A549 (cell line): Measurements from ENCODE around the gene ST6GALNAC1. TPM values are rescaled to one million over a fixed set of nuclear protein-coding genes. Genes with fewer than 3 reads are reported as not detected.

Experiments
- ATAC-seq, 2 experiments: fragments of 200-7000 bp in 1 of 2; fragments of >200 bp in 1 of 2; cut with Nextera tagmentation in 1 of 2; cut with Tn5 transposase in 1 of 2; 3 replicates each; pipeline versions ENCODE4 v1.8.0 to v1.9.1; 2018 to 2020; ENCODE audit warnings: mild to moderate bottlenecking in 1 of 2, moderate library complexity in 1 of 2
- CTCF ChIA-PET: fragments of 300-600 bp; sonication (Branson Sonifier 250); formaldehyde crosslinking; extraction: SDS; loops from one replicate; lab custom pipeline; 2021; ENCODE audit warnings: antibody characterized with exemption, inconsistent platforms; lab: Yijun Ruan, JAX
- POLR2A ChIA-PET: fragments of 350-600 bp; formaldehyde crosslinking; extraction: SDS; loops from one replicate; lab custom pipeline; 2021; ENCODE audit warnings: antibody characterized with exemption, inconsistent platforms; lab: Yijun Ruan, JAX
- DNase-seq, 2 experiments: peaks; one replicate each; pipeline versions ENCODE4 v3.0.0 to v3.0.0-alpha.2; 2011 to 2016; ENCODE audit warnings: low read depth in 1 of 2, low spot score in 1 of 2
- FAIRE-seq: peaks from 2 replicates; lab custom pipeline; 2011; peaks lifted over from hg19 to GRCh38; lab: Jason Lieb, UNC
- H3K27ac ChIP-seq, 2 experiments: fragments of >200 bp; sonication (Bioruptor Twin); formaldehyde crosslinking; 3 replicates each; pipeline ENCODE4 v1.5.1; 2016 to 2017
- H3K4me1 ChIP-seq: fragments of >200 bp; sonication (Bioruptor Twin); formaldehyde crosslinking; 3 replicates; pipeline ENCODE4 v1.6.1; 2016
- H3K4me2 ChIP-seq: fragments of >200 bp; sonication (Bioruptor Twin); formaldehyde crosslinking; 3 replicates; pipeline ENCODE4 v1.6.1; 2016
- H3K4me3 ChIP-seq: fragments of >200 bp; sonication (Bioruptor Twin); formaldehyde crosslinking; 3 replicates; pipeline ENCODE4 v1.5.1; 2016
- H3K9me3 ChIP-seq: fragments of >200 bp; sonication (Bioruptor Twin); formaldehyde crosslinking; 3 replicates; pipeline ENCODE4 v1.6.1; 2016
- BHLHE40 ChIP-seq: IDR thresholded peaks from 2 replicates; pipeline ENCODE4 v1.6.1; 2012; ENCODE audit warnings: low read depth, low read length, inconsistent platforms
- CEBPB ChIP-seq, 2 experiments: fragments of >200 bp in 1 of 2; sonication (Bioruptor Twin) in 1 of 2; formaldehyde crosslinking in 1 of 2; IDR thresholded peaks; 2 replicates each; pipeline ENCODE4 v1.6.1; 2012 to 2016
- EHF ChIP-seq: fragments of 250-450 bp; sonication (Bioruptor Pico); IDR thresholded peaks from 2 replicates; pipeline ENCODE4 v1.5.0; 2020; ENCODE audit warnings: mild to moderate bottlenecking
- EHMT2 ChIP-seq: fragments of 200-600 bp; sonication (generic); IDR thresholded peaks from 2 replicates; pipeline ENCODE4 v1.6.1; 2016; ENCODE audit warnings: antibody characterized with exemption, low read depth, mild to moderate bottlenecking, moderate library complexity
- EP300 ChIP-seq, 2 experiments: fragments of >200 bp; sonication (Bioruptor Twin); formaldehyde crosslinking; IDR thresholded peaks; 2 replicates in 1 of 2; 3 replicates in 1 of 2; pipeline ENCODE4 v1.6.1; 2016 to 2017
- ESRRA ChIP-seq: fragments of 150-350 bp; IDR thresholded peaks from 2 replicates; pipeline ENCODE4 v1.6.1; 2014; ENCODE audit warnings: mild to moderate bottlenecking, low read length, borderline replicate concordance
- GATA3 ChIP-seq: IDR thresholded peaks from 2 replicates; pipeline ENCODE4 v1.6.1; 2012; ENCODE audit warnings: borderline replicate concordance
- HDAC2 ChIP-seq: fragments of 200-600 bp; sonication (generic); IDR thresholded peaks from 2 replicates; pipeline ENCODE4 v1.6.1; 2016
- HES2 ChIP-seq: fragments of >200 bp; sonication (Bioruptor Twin); formaldehyde crosslinking; IDR thresholded peaks from 2 replicates; pipeline ENCODE4 v1.6.1; 2016
- HEYL ChIP-seq: fragments of 250-450 bp; sonication (Bioruptor Pico); IDR thresholded peaks from 2 replicates; pipeline ENCODE4 v1.8.0; 2021; ENCODE audit warnings: mild to moderate bottlenecking, moderate library complexity
- HOXB5 ChIP-seq: fragments of 250-450 bp; sonication (Bioruptor Pico); IDR thresholded peaks from 2 replicates; pipeline ENCODE4 v1.5.0; 2020; ENCODE audit warnings: mild to moderate bottlenecking, moderate library complexity
- JUN ChIP-seq, 2 experiments: fragments of >200 bp; sonication (Bioruptor Twin); formaldehyde crosslinking; IDR thresholded peaks; 2 replicates in 1 of 2; 3 replicates in 1 of 2; pipeline ENCODE4 v1.6.1; 2016 to 2017
- JUNB ChIP-seq: fragments of >200 bp; sonication (Bioruptor Twin); formaldehyde crosslinking; IDR thresholded peaks from 2 replicates; pipeline ENCODE4 v1.6.1; 2016
- KDM1A ChIP-seq: fragments of 200-600 bp; sonication (generic); IDR thresholded peaks from 2 replicates; pipeline ENCODE4 v1.6.1; 2016; ENCODE audit warnings: low read depth, mild to moderate bottlenecking
- KDM5A ChIP-seq: fragments of 200-600 bp; sonication (generic); IDR thresholded peaks from 2 replicates; pipeline ENCODE4 v1.6.1; 2016; ENCODE audit warnings: antibody characterized with exemption, mild to moderate bottlenecking
- MAZ ChIP-seq: fragments of 150-350 bp; IDR thresholded peaks from 2 replicates; pipeline ENCODE4 v1.6.1; 2014; ENCODE audit warnings: antibody characterized with exemption, low read depth, low read length, borderline replicate concordance
- MYC ChIP-seq: IDR thresholded peaks from 2 replicates; pipeline ENCODE4 v1.6.1; 2012; ENCODE audit warnings: mild to moderate bottlenecking, inconsistent platforms, low read length, improper control_type of control experiment, borderline replicate concordance
- NPAS2 ChIP-seq: fragments of 250-450 bp; sonication (Bioruptor Pico); IDR thresholded peaks from 2 replicates; pipeline ENCODE4 v1.8.0; 2022; ENCODE audit warnings: mild to moderate bottlenecking, moderate library complexity, borderline replicate concordance
- NR3C1 ChIP-seq: fragments of >200 bp; sonication (Bioruptor Twin); formaldehyde crosslinking; IDR thresholded peaks from 3 replicates; pipeline ENCODE4 v1.6.1; 2017
- RCOR1 ChIP-seq: fragments of 150-350 bp; IDR thresholded peaks from 2 replicates; pipeline ENCODE4 v1.6.1; 2014; ENCODE audit warnings: antibody characterized with exemption, low read length, low read depth
- SREBF2 ChIP-seq: fragments of 450-650 bp; IDR thresholded peaks from 2 replicates; pipeline ENCODE4 v1.6.1; 2014; ENCODE audit warnings: mild to moderate bottlenecking, moderate library complexity
- ZC3H11A ChIP-seq: fragments of 450-650 bp; IDR thresholded peaks from 2 replicates; pipeline ENCODE4 v1.6.1; 2014; ENCODE audit warnings: antibody characterized with exemption, mild to moderate bottlenecking
- WGBS: methylation state at CpG from one replicate; pipeline ENCODE4 v1.1.6; 2017; ENCODE audit errors: missing lambda C conversion rate; 5-methylcytosine and 5-hydroxymethylcytosine counted together
- polyA plus RNA-seq, 4 experiments: library from polyadenylated mRNA; depleted of rRNA in 3 of 4; stranded (reverse); fragments of >200 nt; fragmentation: RNase III in 1 of 4; extraction: RNeasy Plus Mini Kit Qiagen cat#74134 plus additional on column Dnase treatment in 1 of 4; gene quantifications; 2 replicates in 3 of 4; 3 replicates in 1 of 4; pipeline ENCODE4 v1.2.3, GENCODE V29; 2011 to 2017
- TF ChIP-seq, protein P1 (sequence below): IDR thresholded peaks from 2 replicates; pipeline ENCODE4 v1.6.1; 2012; ENCODE audit warnings: low read depth, borderline replicate concordance
- TF ChIP-seq, protein P2 (sequence below): fragments of 200-600 bp; sonication (generic); IDR thresholded peaks from 2 replicates; pipeline ENCODE4 v1.6.1; 2016; ENCODE audit warnings: antibody characterized with exemption, mild to moderate bottlenecking, moderate library complexity
- TF ChIP-seq, protein P3 (sequence below): fragments of >200 bp; sonication (Bioruptor Twin); formaldehyde crosslinking; IDR thresholded peaks from 3 replicates; pipeline ENCODE4 v1.5.1; 2016
- TF ChIP-seq, protein P4 (sequence below): fragments of 150-350 bp; IDR thresholded peaks from 2 replicates; pipeline ENCODE4 v1.6.1; 2014; ENCODE audit warnings: low read depth, mild to moderate bottlenecking, low read length

The ST6GALNAC1 gene
- polyA plus RNA-seq, 2 of the 4 experiments (the other 2 are of a cell fraction) = 0.27 to 0.72 TPM

DNA sequence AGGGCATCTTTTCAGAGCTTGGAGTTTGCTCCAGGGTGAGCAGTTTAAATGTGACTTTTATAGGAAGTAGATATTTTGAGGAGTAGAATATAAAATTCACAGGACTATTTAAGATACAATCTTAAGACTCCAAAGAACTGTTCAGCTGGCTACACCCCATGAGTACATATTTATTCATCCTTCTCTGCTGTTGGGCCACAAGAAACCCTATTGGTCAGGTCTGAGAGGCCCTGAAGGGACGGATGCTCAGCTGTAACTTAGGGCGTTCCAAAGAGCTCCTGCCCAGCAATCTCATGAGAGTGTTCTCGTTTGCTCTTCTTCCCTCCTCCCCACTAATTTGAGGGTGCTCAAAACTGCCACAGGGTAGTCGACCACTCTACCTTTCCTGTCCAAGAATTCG lies 65.2 kb downstream of the ST6GALNAC1 start:
- TF ChIP-seq ESRRA (no peak), HOXB5 (no peak), JUNB (no peak), KDM1A (no peak), EP300 (IDR thresholded peaks at IDR 0.05) (no peak), HDAC2 (no peak), NPAS2 (CRISPR knock-in tag) (no peak), HEYL (no peak), ZC3H11A (no peak)
- TF ChIP-seq, protein P1, sequence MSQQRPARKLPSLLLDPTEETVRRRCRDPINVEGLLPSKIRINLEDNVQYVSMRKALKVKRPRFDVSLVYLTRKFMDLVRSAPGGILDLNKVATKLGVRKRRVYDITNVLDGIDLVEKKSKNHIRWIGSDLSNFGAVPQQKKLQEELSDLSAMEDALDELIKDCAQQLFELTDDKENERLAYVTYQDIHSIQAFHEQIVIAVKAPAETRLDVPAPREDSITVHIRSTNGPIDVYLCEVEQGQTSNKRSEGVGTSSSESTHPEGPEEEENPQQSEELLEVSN = no peak
- TF ChIP-seq, protein P2, sequence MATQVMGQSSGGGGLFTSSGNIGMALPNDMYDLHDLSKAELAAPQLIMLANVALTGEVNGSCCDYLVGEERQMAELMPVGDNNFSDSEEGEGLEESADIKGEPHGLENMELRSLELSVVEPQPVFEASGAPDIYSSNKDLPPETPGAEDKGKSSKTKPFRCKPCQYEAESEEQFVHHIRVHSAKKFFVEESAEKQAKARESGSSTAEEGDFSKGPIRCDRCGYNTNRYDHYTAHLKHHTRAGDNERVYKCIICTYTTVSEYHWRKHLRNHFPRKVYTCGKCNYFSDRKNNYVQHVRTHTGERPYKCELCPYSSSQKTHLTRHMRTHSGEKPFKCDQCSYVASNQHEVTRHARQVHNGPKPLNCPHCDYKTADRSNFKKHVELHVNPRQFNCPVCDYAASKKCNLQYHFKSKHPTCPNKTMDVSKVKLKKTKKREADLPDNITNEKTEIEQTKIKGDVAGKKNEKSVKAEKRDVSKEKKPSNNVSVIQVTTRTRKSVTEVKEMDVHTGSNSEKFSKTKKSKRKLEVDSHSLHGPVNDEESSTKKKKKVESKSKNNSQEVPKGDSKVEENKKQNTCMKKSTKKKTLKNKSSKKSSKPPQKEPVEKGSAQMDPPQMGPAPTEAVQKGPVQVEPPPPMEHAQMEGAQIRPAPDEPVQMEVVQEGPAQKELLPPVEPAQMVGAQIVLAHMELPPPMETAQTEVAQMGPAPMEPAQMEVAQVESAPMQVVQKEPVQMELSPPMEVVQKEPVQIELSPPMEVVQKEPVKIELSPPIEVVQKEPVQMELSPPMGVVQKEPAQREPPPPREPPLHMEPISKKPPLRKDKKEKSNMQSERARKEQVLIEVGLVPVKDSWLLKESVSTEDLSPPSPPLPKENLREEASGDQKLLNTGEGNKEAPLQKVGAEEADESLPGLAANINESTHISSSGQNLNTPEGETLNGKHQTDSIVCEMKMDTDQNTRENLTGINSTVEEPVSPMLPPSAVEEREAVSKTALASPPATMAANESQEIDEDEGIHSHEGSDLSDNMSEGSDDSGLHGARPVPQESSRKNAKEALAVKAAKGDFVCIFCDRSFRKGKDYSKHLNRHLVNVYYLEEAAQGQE = no peak
- Histone ChIP-seq H3K4me1 (no peaks in the 10 kb centered on the region), H3K9me3 (no peaks in the 10 kb centered on the region), H3K4me3 (no peak overlapping the region), H3K27ac (no peak overlapping the region), H3K4me2 (no peak overlapping the region)
- no peak for FAIRE-seq
- peak in 1 of 2 experiments; percentile 32; a peak in 1 of 6 replicates for ATAC-seq
- ChIA-PET POLR2A (no interaction called here), CTCF (interaction anchor here (0.6 to 6.0 kb wide), 17 partner anchors 8 to 204 kb away, joined by 3 to 45 read pairs (median 4); partner anchors contain the start of gene ST6GALNAC2)
- no peak for DNase-seq
- 60% methylated on average over 5 of the region's 5 CpGs for WGBS

GRCh38 chr17:76577876-76578275 lies 65.7 kb downstream of the ST6GALNAC1 start:
- CTCF ChIA-PET = interaction anchor here (0.6 to 6.0 kb wide), 13 partner anchors 9 to 205 kb away, joined by 3 to 45 read pairs (median 4); partner anchors contain the start of gene ST6GALNAC2
- no peak for ATAC-seq
- H3K9me3 ChIP-seq = no peaks in the 10 kb centered on the region
- TF ChIP-seq CEBPB (IDR thresholded peaks at IDR 0.05) (no peak), HES2 (no peak), MYC (no peak), JUN (IDR thresholded peaks at IDR 0.05) (no peak), EP300 (IDR thresholded peaks at IDR 0.05) (no peak), ESRRA (no peak), KDM1A (no peak), NR3C1 (no peak), SREBF2 (no peak), KDM5A (no peak), GATA3 (no peak), BHLHE40 (no peak), MAZ (no peak), EHMT2 (no peak), EHF (no peak), ZC3H11A (no peak), RCOR1 (no peak)
- TF ChIP-seq, protein P1 = no peak
- TF ChIP-seq, protein P3, sequence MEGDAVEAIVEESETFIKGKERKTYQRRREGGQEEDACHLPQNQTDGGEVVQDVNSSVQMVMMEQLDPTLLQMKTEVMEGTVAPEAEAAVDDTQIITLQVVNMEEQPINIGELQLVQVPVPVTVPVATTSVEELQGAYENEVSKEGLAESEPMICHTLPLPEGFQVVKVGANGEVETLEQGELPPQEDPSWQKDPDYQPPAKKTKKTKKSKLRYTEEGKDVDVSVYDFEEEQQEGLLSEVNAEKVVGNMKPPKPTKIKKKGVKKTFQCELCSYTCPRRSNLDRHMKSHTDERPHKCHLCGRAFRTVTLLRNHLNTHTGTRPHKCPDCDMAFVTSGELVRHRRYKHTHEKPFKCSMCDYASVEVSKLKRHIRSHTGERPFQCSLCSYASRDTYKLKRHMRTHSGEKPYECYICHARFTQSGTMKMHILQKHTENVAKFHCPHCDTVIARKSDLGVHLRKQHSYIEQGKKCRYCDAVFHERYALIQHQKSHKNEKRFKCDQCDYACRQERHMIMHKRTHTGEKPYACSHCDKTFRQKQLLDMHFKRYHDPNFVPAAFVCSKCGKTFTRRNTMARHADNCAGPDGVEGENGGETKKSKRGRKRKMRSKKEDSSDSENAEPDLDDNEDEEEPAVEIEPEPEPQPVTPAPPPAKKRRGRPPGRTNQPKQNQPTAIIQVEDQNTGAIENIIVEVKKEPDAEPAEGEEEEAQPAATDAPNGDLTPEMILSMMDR = no peak
- TF ChIP-seq, protein P4, sequence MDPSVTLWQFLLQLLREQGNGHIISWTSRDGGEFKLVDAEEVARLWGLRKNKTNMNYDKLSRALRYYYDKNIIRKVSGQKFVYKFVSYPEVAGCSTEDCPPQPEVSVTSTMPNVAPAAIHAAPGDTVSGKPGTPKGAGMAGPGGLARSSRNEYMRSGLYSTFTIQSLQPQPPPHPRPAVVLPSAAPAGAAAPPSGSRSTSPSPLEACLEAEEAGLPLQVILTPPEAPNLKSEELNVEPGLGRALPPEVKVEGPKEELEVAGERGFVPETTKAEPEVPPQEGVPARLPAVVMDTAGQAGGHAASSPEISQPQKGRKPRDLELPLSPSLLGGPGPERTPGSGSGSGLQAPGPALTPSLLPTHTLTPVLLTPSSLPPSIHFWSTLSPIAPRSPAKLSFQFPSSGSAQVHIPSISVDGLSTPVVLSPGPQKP = no peak
- no peaks in the 10 kb centered on the region for H3K4me1 ChIP-seq
- 93% methylated on average over 7 of the region's 7 CpGs for WGBS
- FAIRE-seq = no peak
- no peak for DNase-seq
- POLR2A ChIA-PET = interaction anchor here (0.7 kb wide), 1 partner anchor 10 kb away, joined by 4 read pairs; no protein-coding TSS in a partner anchor
- no peak overlapping the region for H3K4me3 ChIP-seq
- H3K27ac ChIP-seq = no peak overlapping the region
- no peak overlapping the region for H3K4me2 ChIP-seq
